GM12801 (cell line): Measurements from ENCODE around the gene CDH13.

ENCODE experiments used
- CTCF ChIP-seq: IDR thresholded peaks from one replicate; pipeline ENCODE4 v1.5.1; 2011; ENCODE audit warnings: control low read depth; ENCODE audit not compliant: insufficient read length; ENCODE audit errors: extremely low read depth

Gene CDH13

GRCh38 chr16:83302853-83303252 is 676.1 kb downstream of the CDH13 start:
- no peak for TF ChIP-seq CTCF

- TF ChIP-seq CTCF, result no peak
These were observed 678.3 kb downstream of the CDH13 start for GRCh38 chr16:83305092-83305491.

- TF ChIP-seq CTCF, result no peak
These were observed 680.3 kb downstream of the CDH13 start for GRCh38 chr16:83306961-83307593.

- no peak for TF ChIP-seq CTCF
These were observed 680.8 kb downstream of the CDH13 start for GRCh38 chr16:83307594-83307992.

- TF ChIP-seq CTCF, result no peak
These were observed 681.6 kb downstream of the CDH13 start for GRCh38 chr16:83308414-83308813.

- TF ChIP-seq CTCF, result no peak
These were observed 684.0 kb downstream of the CDH13 start for GRCh38 chr16:83310816-83311215.

- TF ChIP-seq CTCF, result no peak
These were observed 685.4 kb downstream of the CDH13 start for GRCh38 chr16:83312015-83312717.
